B cell (primary cell): ENCODE measurements around the gene WDR90. TPM values are rescaled to one million over a fixed set of nuclear protein-coding genes. Genes with fewer than 3 reads are reported as not detected.

Experiments
- ATAC-seq: fragments of 200-7000 bp; cut with Tn5 transposase; one replicate; pipeline ENCODE4 v1.10.0; 2021; ENCODE audit warnings: low read depth, mild to moderate bottlenecking, moderate number of reproducible peaks, moderate library complexity
- CTCF ChIA-PET: fragments of 350-600 bp; sonication (Branson Sonifier 250); formaldehyde crosslinking; loops from one replicate; lab custom pipeline; 2021; ENCODE audit warnings: antibody characterized with exemption, inconsistent platforms; lab: Charles Lee
- POLR2A ChIA-PET: fragments of 350-600 bp; sonication (Branson Sonifier 250); formaldehyde crosslinking; loops from one replicate; lab custom pipeline; 2021; ENCODE audit warnings: antibody characterized with exemption; lab: Charles Lee
- DNase-seq: peaks from one replicate; pipeline ENCODE4 v3.0.0; 2013
- H2AFZ ChIP-seq: 2 replicates; pipeline ENCODE4 v1.6.1; 2012; ENCODE audit warnings: mild to moderate bottlenecking, low read depth, low read length; ENCODE audit not compliant: insufficient read depth, poor library complexity, severe bottlenecking
- H3K27ac ChIP-seq, 2 donors: 1 replicate in 1 of 2; 2 replicates in 1 of 2; pipeline ENCODE4 v1.5.1; 2012 to 2013; ENCODE audit warnings: low read length in 2 of 2, mild to moderate bottlenecking in 2 of 2, moderate library complexity in 1 of 2
- H3K27me3 ChIP-seq, 4 experiments: fragments of 200-600 bp in 1 of 4; sonication (generic) in 1 of 4; replicated peaks in 1 of 4; 1 replicate in 2 of 4; 2 replicates in 2 of 4; pipeline versions ENCODE4 v1.6.1 to v1.7.0; 2013 to 2016; ENCODE audit warnings: low read length in 3 of 4, mild to moderate bottlenecking in 2 of 4, mixed read lengths in 1 of 4, moderate library complexity in 1 of 4; ENCODE audit not compliant: insufficient read depth in 4 of 4, control insufficient read depth in 3 of 4; ENCODE audit errors: control extremely low read depth in 1 of 4
- H3K36me3 ChIP-seq, 2 experiments: replicated peaks in 1 of 2; 1 replicate in 1 of 2; 2 replicates in 1 of 2; pipeline versions ENCODE4 v1.6.1 to v1.7.1; 2013; ENCODE audit warnings: low read length in 1 of 2; ENCODE audit not compliant: insufficient read depth in 2 of 2, control insufficient read depth in 1 of 2; ENCODE audit errors: control extremely low read depth in 1 of 2, extremely low read depth in 1 of 2
- H3K4me1 ChIP-seq, 2 donors: fragments of 200-600 bp in 1 of 2; sonication (generic) in 1 of 2; 1 replicate in 1 of 2; 2 replicates in 1 of 2; pipeline versions ENCODE4 v1.5.1 to v1.6.1; 2013 to 2017; ENCODE audit warnings: low read length in 2 of 2; ENCODE audit not compliant: control insufficient read depth in 2 of 2, insufficient read depth in 2 of 2
- H3K4me2 ChIP-seq: replicated peaks from 2 replicates; pipeline ENCODE3; 2012; ENCODE audit warnings: mild to moderate bottlenecking, low read depth, low read length; ENCODE audit not compliant: poor library complexity, severe bottlenecking
- H3K4me3 ChIP-seq, 5 experiments: fragments of 200-600 bp in 1 of 5; sonication (generic) in 1 of 5; 1 replicate in 3 of 5; 2 replicates in 2 of 5; pipeline versions ENCODE4 v1.5.1 to v1.7.0; 2011 to 2016; ENCODE audit warnings: low read length in 4 of 5, mild to moderate bottlenecking in 4 of 5, low read depth in 2 of 5, control low read depth in 1 of 5, moderate library complexity in 1 of 5; ENCODE audit not compliant: insufficient read depth in 1 of 5; ENCODE audit errors: control extremely low read depth in 1 of 5, extremely low read depth in 1 of 5
- H3K79me2 ChIP-seq: fragments of 200-600 bp; sonication (generic); one replicate; pipeline ENCODE4 v1.6.0; 2016; ENCODE audit warnings: low read length; ENCODE audit not compliant: control insufficient read depth, insufficient read depth
- H3K9ac ChIP-seq: fragments of 200-600 bp; sonication (generic); 2 replicates; pipeline ENCODE4 v1.6.1; 2017; ENCODE audit warnings: mild to moderate bottlenecking, low read length, moderate library complexity
- H3K9me3 ChIP-seq, 3 donors: one replicate each; pipeline versions ENCODE4 v1.6.1 to v1.7.1; 2013; ENCODE audit warnings: low read length in 2 of 3; ENCODE audit not compliant: control insufficient read depth in 2 of 3, insufficient read depth in 1 of 3; ENCODE audit errors: control extremely low read depth in 1 of 3
- H4K20me1 ChIP-seq: 2 replicates; pipeline ENCODE4 v1.6.0; 2012; ENCODE audit warnings: mild to moderate bottlenecking, low read length; ENCODE audit not compliant: insufficient read depth, control insufficient read depth, poor library complexity, severe bottlenecking
- H3K27ac Mint-ChIP-seq: one replicate; pipeline ENCODE4 v1.8.0; 2021; ENCODE audit warnings: mixed read lengths
- H3K27me3 Mint-ChIP-seq: one replicate; pipeline ENCODE4 v1.8.0; 2021; ENCODE audit warnings: mixed read lengths
- H3K4me1 Mint-ChIP-seq: one replicate; pipeline ENCODE4 v1.8.0; 2021; ENCODE audit warnings: mixed read lengths
- H3K4me3 Mint-ChIP-seq: one replicate; pipeline ENCODE4 v1.8.0; 2021; ENCODE audit warnings: mixed read lengths
- H3K9me3 Mint-ChIP-seq: one replicate; pipeline ENCODE4 v1.8.0; 2022; ENCODE audit warnings: mixed read lengths; ENCODE audit not compliant: insufficient read depth
- EZH2 ChIP-seq: IDR thresholded peaks from 2 replicates; pipeline ENCODE4 v1.6.1; 2012; ENCODE audit warnings: borderline replicate concordance, low read depth, mild to moderate bottlenecking, moderate library complexity, low read length; ENCODE audit not compliant: insufficient read depth, poor library complexity, severe bottlenecking
- WGBS: methylation state at CpG from one replicate; pipeline ENCODE4 v1.1.5; 2013; ENCODE audit warnings: missing lambda C conversion rate; ENCODE audit not compliant: insufficient coverage; 5-methylcytosine and 5-hydroxymethylcytosine counted together
- intact Hi-C: fragments of 100-400 bp; cut with micrococcal nuclease; formaldehyde crosslinking; loops from one replicate; pipeline ENCODE4 v1.10.0; 2022
- polyA plus RNA-seq: library from polyadenylated mRNA; depleted of rRNA; stranded (reverse); fragments of >200 nt; gene quantifications from 2 replicates; pipeline ENCODE4 v1.2.3, GENCODE V29; 2012
- total RNA-seq, 2 donors: library from RNA; stranded (reverse); fragments of 120-200 nt in 1 of 2; gene quantifications; 1 replicate in 1 of 2; 2 replicates in 1 of 2; pipeline versions ENCODE4 v1.2.3 to v1.2.4, GENCODE V29; 2013 to 2022
- TF ChIP-seq, protein P1 (sequence below): fragments of 200-600 bp; IDR thresholded peaks from one replicate; pipeline ENCODE4 v1.8.0; 2022; ENCODE audit warnings: antibody characterized with exemption, mild to moderate bottlenecking

WDR90 gene
- total and polyA plus RNA-seq, 2 donors (not counting 1 experiment from before 2014, with no cell fraction given), result 23.1 to 34.7 TPM

DNA sequence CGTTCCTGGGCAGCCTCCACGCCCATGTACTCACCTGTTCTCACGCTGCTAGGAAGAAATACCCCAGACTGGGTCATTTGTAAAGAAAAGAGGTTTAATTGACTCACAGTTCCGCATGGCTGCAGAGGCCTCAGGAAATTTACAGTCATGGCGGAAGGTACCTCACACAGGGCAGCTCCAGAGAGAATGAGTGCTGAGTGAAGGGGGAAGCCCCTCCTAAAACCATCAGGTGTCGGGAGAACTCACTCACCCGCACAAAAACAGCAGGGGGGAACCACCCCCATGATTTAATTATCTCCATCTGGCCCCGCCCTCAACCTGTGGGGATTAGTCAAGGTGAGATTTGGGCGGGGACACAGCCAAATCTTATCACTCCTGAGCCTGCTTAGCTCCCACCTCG is 41.1 kb upstream of the WDR90 start:
- H3K27me3 Mint-ChIP-seq, result no peaks in the 10 kb centered on the region
- Histone ChIP-seq H2AFZ (no peak overlapping the region), H3K4me1 (no peaks in the 10 kb centered on the region), H4K20me1 (peaks cover 45% of the 10 kb centered on the region), H3K36me3 (no peaks in the 10 kb centered on the region), H3K27me3 (no peaks in the 10 kb centered on the region), H3K9me3 (peaks cover 0 to 19% (median 10%) of the 10 kb centered on the region in 3 donors), H3K4me2 (no peak overlapping the region), H3K9ac (no peak overlapping the region), H3K27ac (no peak overlapping the region), H3K79me2 (peaks cover 78% of the 10 kb centered on the region), H3K4me3 (no peak overlapping the region)
- no peaks in the 10 kb centered on the region for H3K9me3 Mint-ChIP-seq
- H3K4me1 Mint-ChIP-seq, result peaks cover 8% of the 10 kb centered on the region
- H3K4me3 Mint-ChIP-seq, result no peak overlapping the region
- ChIA-PET CTCF (no interaction called here), POLR2A (interaction anchor here (0.7 kb wide), 1 partner anchor 1220 kb away, joined by 5 read pairs; no protein-coding TSS in a partner anchor)
- intact Hi-C loops, result no loop called here
- ATAC-seq, result no peak
- no peak for DNase-seq
- 83% methylated on average over 5 of the region's 10 CpGs for WGBS
- H3K27ac Mint-ChIP-seq, result no peak overlapping the region
- no peak for TF ChIP-seq EZH2
- TF ChIP-seq, protein P1, sequence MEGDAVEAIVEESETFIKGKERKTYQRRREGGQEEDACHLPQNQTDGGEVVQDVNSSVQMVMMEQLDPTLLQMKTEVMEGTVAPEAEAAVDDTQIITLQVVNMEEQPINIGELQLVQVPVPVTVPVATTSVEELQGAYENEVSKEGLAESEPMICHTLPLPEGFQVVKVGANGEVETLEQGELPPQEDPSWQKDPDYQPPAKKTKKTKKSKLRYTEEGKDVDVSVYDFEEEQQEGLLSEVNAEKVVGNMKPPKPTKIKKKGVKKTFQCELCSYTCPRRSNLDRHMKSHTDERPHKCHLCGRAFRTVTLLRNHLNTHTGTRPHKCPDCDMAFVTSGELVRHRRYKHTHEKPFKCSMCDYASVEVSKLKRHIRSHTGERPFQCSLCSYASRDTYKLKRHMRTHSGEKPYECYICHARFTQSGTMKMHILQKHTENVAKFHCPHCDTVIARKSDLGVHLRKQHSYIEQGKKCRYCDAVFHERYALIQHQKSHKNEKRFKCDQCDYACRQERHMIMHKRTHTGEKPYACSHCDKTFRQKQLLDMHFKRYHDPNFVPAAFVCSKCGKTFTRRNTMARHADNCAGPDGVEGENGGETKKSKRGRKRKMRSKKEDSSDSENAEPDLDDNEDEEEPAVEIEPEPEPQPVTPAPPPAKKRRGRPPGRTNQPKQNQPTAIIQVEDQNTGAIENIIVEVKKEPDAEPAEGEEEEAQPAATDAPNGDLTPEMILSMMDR, result no peak

DNA sequence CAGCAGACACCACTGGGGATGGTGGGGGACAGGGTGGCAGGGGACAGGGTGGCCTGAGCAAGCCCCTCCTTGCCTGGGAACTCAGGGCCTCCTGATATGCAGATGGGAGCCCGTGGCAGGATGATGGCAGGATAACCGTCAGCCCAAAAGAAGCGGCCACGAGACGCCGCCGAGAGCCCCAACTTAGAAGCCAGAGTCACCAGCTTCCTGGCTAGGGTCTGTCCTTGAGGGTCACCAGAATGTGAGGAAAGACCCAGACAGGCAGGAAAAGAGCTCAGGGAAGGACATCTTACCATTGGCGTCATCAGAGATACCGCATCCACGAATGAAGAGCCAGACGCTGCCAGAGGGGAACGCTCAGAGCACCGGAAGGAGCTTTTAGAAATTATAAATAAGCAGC is 39.8 kb upstream of the WDR90 start:
- no peak for TF ChIP-seq EZH2
- Histone ChIP-seq H2AFZ (no peak overlapping the region), H3K36me3 (no peaks in the 10 kb centered on the region), H3K4me3 (no peak overlapping the region), H3K27ac (no peak overlapping the region), H3K27me3 (no peaks in the 10 kb centered on the region), H3K79me2 (peaks cover 66% of the 10 kb centered on the region), H3K4me1 (no peaks in the 10 kb centered on the region), H3K9ac (no peak overlapping the region), H3K4me2 (no peak overlapping the region), H4K20me1 (peaks cover 45% of the 10 kb centered on the region), H3K9me3 (peaks cover 0 to 19% (median 10%) of the 10 kb centered on the region in 3 donors)
- ChIA-PET CTCF (interaction anchor here (1.0 to 1.6 kb wide), 2 partner anchors 8 to 27 kb away, joined by 3 to 4 read pairs; partner anchors contain the start of gene METTL26), POLR2A (no interaction called here)
- no peak overlapping the region for H3K4me3 Mint-ChIP-seq
- H3K27me3 Mint-ChIP-seq, result no peaks in the 10 kb centered on the region
- intact Hi-C loops, result no loop called here
- peaks cover 8% of the 10 kb centered on the region for H3K4me1 Mint-ChIP-seq
- WGBS, result 95% methylated on average over 11 of the region's 13 CpGs
- no peaks in the 10 kb centered on the region for H3K9me3 Mint-ChIP-seq
- ATAC-seq, result no peak
- no peak overlapping the region for H3K27ac Mint-ChIP-seq
- DNase-seq, result no peak
